Measurements from ENCODE around the gene BPIFB3.

DNA sequence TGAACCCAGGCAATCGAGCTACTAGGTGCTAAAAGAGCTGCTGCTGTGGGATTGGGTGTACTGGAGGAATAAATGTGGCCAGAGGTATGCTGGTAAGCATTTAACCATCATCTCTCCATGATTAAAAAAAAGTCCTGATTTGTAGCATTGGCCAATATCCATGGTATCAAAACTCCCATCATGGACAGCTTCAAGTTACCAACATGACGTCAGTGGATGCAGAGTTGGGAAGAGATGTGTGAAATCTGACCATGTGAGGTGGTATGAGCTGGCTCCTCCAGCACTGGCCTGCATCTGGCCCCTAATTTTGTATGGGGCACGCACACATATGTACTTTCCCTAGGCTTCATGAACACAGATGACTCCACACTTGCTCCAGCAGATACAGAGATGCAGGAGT, 37.4 kb downstream of the BPIFB3 start:
- TF ChIP-seq ATF1 (CRISPR knock-in tag; IDR thresholded peaks at IDR 0.05) (no peak), RELA (CRISPR knock-in tag; IDR thresholded peaks at IDR 0.05; ENCODE audit: borderline replicate concordance) (no peak)
- TF ChIP-seq, protein P1, sequence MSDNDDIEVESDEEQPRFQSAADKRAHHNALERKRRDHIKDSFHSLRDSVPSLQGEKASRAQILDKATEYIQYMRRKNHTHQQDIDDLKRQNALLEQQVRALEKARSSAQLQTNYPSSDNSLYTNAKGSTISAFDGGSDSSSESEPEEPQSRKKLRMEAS (CRISPR knock-in tag; IDR thresholded peaks at IDR 0.05) = no peak

All from WTC11 (cell line).